GM12878 (cell line): ENCODE data around the gene MRPL41. TPM values are rescaled to one million over a fixed set of nuclear protein-coding genes. Genes with fewer than 3 reads are reported as not detected.

Source experiments
- ASH2L ChIP-seq: fragments of 300-600, 200-600 bp; sonication (generic); IDR thresholded peaks from 2 replicates; pipeline ENCODE4 v1.6.1; 2017; ENCODE audit warnings: low read depth, mild to moderate bottlenecking, borderline replicate concordance
- BCL11A ChIP-seq: IDR thresholded peaks from 2 replicates; pipeline ENCODE4 v1.6.1; 2011; ENCODE audit warnings: low read depth, low read length
- BHLHE40 ChIP-seq, 2 experiments: fragments of 450-650 bp in 1 of 2; IDR thresholded peaks; 2 replicates each; pipeline ENCODE4 v1.6.1; 2011 to 2017; ENCODE audit warnings: low read depth in 2 of 2, borderline replicate concordance in 1 of 2, improper control_type of control experiment in 1 of 2, low read length in 1 of 2, mild to moderate bottlenecking in 1 of 2
- CREM ChIP-seq: IDR thresholded peaks from 2 replicates; pipeline ENCODE4 v1.6.1; 2014; ENCODE audit warnings: antibody characterized with exemption, low read depth
- EZH2 ChIP-seq: IDR thresholded peaks from 2 replicates; pipeline ENCODE4 v1.6.1; 2012; ENCODE audit warnings: low read depth, mild to moderate bottlenecking, control low read depth, inconsistent platforms, low read length, borderline replicate concordance; ENCODE audit not compliant: control insufficient read depth
- FOXK2 ChIP-seq: fragments of 450-650 bp; IDR thresholded peaks from 2 replicates; pipeline ENCODE4 v1.6.1; 2017; ENCODE audit warnings: mild to moderate bottlenecking, moderate library complexity
- GABPA ChIP-seq: IDR thresholded peaks from 2 replicates; pipeline ENCODE4 v1.6.1; 2014; ENCODE audit warnings: antibody characterized with exemption, low read depth, mild to moderate bottlenecking, inconsistent platforms
- IKZF1 ChIP-seq: fragments of 450-650 bp; conservative IDR thresholded peaks from 2 replicates; pipeline ENCODE4 v1.6.1; 2017; ENCODE audit warnings: antibody characterized with exemption, mild to moderate bottlenecking
- JUNB ChIP-seq: IDR thresholded peaks from 2 replicates; pipeline ENCODE4 v1.6.1; 2016; ENCODE audit warnings: antibody characterized with exemption, mild to moderate bottlenecking
- MEF2B ChIP-seq: fragments of 450-650 bp; IDR thresholded peaks from 2 replicates; pipeline ENCODE4 v1.6.1; 2018; ENCODE audit warnings: mild to moderate bottlenecking, moderate library complexity; ENCODE audit not compliant: partially characterized antibody, poor library complexity, severe bottlenecking
- NBN ChIP-seq: fragments of 450-650 bp; IDR thresholded peaks from 2 replicates; pipeline ENCODE4 v1.6.1; 2016
- NR2C1 ChIP-seq: fragments of 450-650 bp; IDR thresholded peaks from 2 replicates; pipeline ENCODE4 v1.6.1; 2017; ENCODE audit warnings: antibody characterized with exemption, mild to moderate bottlenecking, moderate library complexity
- NRF1 ChIP-seq: conservative IDR thresholded peaks from 2 replicates; pipeline ENCODE4 v1.6.1; 2011; ENCODE audit warnings: mild to moderate bottlenecking, low read depth, low read length, improper control_type of control experiment
- POLR2A ChIP-seq: IDR thresholded peaks from 2 replicates; pipeline ENCODE4 v1.6.1; 2011; ENCODE audit warnings: low read depth, mild to moderate bottlenecking, low read length
- RAD51 ChIP-seq: fragments of 450-650 bp; IDR thresholded peaks from 2 replicates; pipeline ENCODE4 v1.6.1; 2016; ENCODE audit warnings: moderate library complexity, mild to moderate bottlenecking, inconsistent platforms
- SMARCA5 ChIP-seq: fragments of 450-650 bp; IDR thresholded peaks from 2 replicates; pipeline ENCODE4 v1.6.1; 2017; ENCODE audit warnings: mild to moderate bottlenecking
- TBL1XR1 ChIP-seq: IDR thresholded peaks from 2 replicates; pipeline ENCODE4 v1.6.1; 2012; ENCODE audit warnings: low read depth, low read length, improper control_type of control experiment
- ZNF384 ChIP-seq: IDR thresholded peaks from 2 replicates; pipeline ENCODE4 v1.6.1; 2012; ENCODE audit warnings: low read depth, mild to moderate bottlenecking, low read length, improper control_type of control experiment, borderline replicate concordance
- polyA plus RNA-seq, 11 experiments: library from polyadenylated mRNA; depleted of rRNA in 4 of 11; unstranded in 6 of 11; stranded (reverse) in 5 of 11; fragments of >200 nt; fragmentation: Nextera tagmentation in 4 of 11; fragmentation: Illumina TruSeq in 1 of 11; extraction: Ambion mirVana in 4 of 11; extraction: Trizol in 1 of 11; gene quantifications; 1 replicate in 1 of 11; 2 replicates in 10 of 11; pipeline versions ENCODE4 v1.2.1 to v1.2.3, GENCODE V29; 2011 to 2016; ENCODE audit warnings: inconsistent platforms in 2 of 11, missing spikeins in 2 of 11, low read depth in 1 of 11
- total RNA-seq, 4 experiments: library from RNA; depleted of rRNA in 3 of 4; stranded (reverse); fragments of >200 nt in 3 of 4; fragmentation: Illumina TruSeq in 1 of 4; extraction: Trizol in 1 of 4; gene quantifications; 2 replicates each; pipeline versions ENCODE4 v1.2.1 to v1.2.3, GENCODE V29; 2013 to 2021
- TF ChIP-seq, protein P1 (sequence below): fragments of 450-650 bp; IDR thresholded peaks from 2 replicates; pipeline ENCODE4 v1.6.1; 2014; ENCODE audit warnings: mild to moderate bottlenecking
- TF ChIP-seq, protein P2 (sequence below): IDR thresholded peaks from 2 replicates; pipeline ENCODE4 v1.6.1; 2012; ENCODE audit warnings: low read length, inconsistent platforms
- TF ChIP-seq, protein P3 (sequence below): fragments of 450-650 bp; IDR thresholded peaks from 2 replicates; pipeline ENCODE4 v1.6.1; 2017; ENCODE audit warnings: mild to moderate bottlenecking, low read depth, inconsistent platforms; ENCODE audit not compliant: poor library complexity, severe bottlenecking
- TF ChIP-seq, protein P4 (sequence below): IDR thresholded peaks from 2 replicates; pipeline ENCODE4 v1.6.1; 2012; ENCODE audit warnings: low read depth, low read length, improper control_type of control experiment
- TF ChIP-seq, protein P5 (sequence below): IDR thresholded peaks from 2 replicates; pipeline ENCODE4 v1.6.1; 2012; ENCODE audit warnings: mild to moderate bottlenecking, low read depth, low read length

MRPL41 gene
- total and polyA plus RNA-seq, 10 of the 15 experiments (the other 5 are each of a cell fraction or from before 2014, with no cell fraction given), result 1.3 to 116 (median 40.1) TPM

DNA sequence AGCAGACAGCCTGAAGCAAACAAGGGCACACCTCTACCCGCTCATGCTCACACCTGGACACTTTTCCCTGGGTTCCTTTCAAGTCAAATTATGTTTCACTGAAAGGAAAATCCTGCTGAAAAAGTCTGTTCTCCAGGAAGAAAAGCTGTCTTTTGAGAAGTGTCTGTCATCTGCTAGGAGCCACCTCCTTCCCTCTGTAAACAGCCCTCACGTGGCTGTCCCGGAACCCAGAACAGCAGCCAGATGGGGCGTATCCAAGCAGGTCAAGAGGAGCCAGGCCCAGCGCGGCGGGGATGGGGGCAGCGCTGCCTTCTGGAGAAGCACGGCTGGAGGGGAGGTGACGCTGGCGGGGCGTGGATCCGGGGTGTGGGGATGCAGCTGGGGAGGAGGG lies 1.5 kb upstream of the MRPL41 start, which contains the start of gene PNPLA7 (continued):
- TF ChIP-seq, protein P1, sequence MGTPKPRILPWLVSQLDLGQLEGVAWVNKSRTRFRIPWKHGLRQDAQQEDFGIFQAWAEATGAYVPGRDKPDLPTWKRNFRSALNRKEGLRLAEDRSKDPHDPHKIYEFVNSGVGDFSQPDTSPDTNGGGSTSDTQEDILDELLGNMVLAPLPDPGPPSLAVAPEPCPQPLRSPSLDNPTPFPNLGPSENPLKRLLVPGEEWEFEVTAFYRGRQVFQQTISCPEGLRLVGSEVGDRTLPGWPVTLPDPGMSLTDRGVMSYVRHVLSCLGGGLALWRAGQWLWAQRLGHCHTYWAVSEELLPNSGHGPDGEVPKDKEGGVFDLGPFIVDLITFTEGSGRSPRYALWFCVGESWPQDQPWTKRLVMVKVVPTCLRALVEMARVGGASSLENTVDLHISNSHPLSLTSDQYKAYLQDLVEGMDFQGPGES, result no peak
- TF ChIP-seq NRF1 (no peak), EZH2 (no peak), SMARCA5 (no peak), MEF2B (no peak), JUNB (no peak), POLR2A (no peak), GABPA (no peak), IKZF1 (no peak), BHLHE40 (IDR thresholded peaks at IDR 0.05; ENCODE audit: borderline replicate concordance in 1 of 2, low read depth in 2 of 2, low read length in 1 of 2) (peak; percentile 57 to 60; a peak in 2 of 4 replicates), ZNF384 (no peak), TBL1XR1 (no peak), FOXK2 (peak; percentile 80), NR2C1 (no peak), ASH2L (no peak), RAD51 (peak; percentile 79), CREM (no peak), NBN (no peak), BCL11A (no peak)
- TF ChIP-seq, protein P2, sequence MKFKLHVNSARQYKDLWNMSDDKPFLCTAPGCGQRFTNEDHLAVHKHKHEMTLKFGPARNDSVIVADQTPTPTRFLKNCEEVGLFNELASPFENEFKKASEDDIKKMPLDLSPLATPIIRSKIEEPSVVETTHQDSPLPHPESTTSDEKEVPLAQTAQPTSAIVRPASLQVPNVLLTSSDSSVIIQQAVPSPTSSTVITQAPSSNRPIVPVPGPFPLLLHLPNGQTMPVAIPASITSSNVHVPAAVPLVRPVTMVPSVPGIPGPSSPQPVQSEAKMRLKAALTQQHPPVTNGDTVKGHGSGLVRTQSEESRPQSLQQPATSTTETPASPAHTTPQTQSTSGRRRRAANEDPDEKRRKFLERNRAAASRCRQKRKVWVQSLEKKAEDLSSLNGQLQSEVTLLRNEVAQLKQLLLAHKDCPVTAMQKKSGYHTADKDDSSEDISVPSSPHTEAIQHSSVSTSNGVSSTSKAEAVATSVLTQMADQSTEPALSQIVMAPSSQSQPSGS, result no peak
- TF ChIP-seq, protein P3, sequence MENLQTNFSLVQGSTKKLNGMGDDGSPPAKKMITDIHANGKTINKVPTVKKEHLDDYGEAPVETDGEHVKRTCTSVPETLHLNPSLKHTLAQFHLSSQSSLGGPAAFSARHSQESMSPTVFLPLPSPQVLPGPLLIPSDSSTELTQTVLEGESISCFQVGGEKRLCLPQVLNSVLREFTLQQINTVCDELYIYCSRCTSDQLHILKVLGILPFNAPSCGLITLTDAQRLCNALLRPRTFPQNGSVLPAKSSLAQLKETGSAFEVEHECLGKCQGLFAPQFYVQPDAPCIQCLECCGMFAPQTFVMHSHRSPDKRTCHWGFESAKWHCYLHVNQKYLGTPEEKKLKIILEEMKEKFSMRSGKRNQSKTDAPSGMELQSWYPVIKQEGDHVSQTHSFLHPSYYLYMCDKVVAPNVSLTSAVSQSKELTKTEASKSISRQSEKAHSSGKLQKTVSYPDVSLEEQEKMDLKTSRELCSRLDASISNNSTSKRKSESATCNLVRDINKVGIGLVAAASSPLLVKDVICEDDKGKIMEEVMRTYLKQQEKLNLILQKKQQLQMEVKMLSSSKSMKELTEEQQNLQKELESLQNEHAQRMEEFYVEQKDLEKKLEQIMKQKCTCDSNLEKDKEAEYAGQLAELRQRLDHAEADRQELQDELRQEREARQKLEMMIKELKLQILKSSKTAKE, result no peak
- TF ChIP-seq, protein P4, sequence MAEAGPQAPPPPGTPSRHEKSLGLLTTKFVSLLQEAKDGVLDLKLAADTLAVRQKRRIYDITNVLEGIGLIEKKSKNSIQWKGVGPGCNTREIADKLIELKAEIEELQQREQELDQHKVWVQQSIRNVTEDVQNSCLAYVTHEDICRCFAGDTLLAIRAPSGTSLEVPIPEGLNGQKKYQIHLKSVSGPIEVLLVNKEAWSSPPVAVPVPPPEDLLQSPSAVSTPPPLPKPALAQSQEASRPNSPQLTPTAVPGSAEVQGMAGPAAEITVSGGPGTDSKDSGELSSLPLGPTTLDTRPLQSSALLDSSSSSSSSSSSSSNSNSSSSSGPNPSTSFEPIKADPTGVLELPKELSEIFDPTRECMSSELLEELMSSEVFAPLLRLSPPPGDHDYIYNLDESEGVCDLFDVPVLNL, result no peak
- TF ChIP-seq, protein P5, sequence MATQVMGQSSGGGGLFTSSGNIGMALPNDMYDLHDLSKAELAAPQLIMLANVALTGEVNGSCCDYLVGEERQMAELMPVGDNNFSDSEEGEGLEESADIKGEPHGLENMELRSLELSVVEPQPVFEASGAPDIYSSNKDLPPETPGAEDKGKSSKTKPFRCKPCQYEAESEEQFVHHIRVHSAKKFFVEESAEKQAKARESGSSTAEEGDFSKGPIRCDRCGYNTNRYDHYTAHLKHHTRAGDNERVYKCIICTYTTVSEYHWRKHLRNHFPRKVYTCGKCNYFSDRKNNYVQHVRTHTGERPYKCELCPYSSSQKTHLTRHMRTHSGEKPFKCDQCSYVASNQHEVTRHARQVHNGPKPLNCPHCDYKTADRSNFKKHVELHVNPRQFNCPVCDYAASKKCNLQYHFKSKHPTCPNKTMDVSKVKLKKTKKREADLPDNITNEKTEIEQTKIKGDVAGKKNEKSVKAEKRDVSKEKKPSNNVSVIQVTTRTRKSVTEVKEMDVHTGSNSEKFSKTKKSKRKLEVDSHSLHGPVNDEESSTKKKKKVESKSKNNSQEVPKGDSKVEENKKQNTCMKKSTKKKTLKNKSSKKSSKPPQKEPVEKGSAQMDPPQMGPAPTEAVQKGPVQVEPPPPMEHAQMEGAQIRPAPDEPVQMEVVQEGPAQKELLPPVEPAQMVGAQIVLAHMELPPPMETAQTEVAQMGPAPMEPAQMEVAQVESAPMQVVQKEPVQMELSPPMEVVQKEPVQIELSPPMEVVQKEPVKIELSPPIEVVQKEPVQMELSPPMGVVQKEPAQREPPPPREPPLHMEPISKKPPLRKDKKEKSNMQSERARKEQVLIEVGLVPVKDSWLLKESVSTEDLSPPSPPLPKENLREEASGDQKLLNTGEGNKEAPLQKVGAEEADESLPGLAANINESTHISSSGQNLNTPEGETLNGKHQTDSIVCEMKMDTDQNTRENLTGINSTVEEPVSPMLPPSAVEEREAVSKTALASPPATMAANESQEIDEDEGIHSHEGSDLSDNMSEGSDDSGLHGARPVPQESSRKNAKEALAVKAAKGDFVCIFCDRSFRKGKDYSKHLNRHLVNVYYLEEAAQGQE, result no peak
